ENCODE results near the gene PCA3. TPM values are rescaled to one million over a fixed set of nuclear protein-coding genes. Genes with fewer than 3 reads are reported as not detected.
A peak's percentile ranks its signal among the peaks of the same experiment; 100 is the strongest.
"Not testable (repeated sequence)": the region's sequence is repeated elsewhere in the genome, so short reads cannot be mapped to it uniquely, and the experiment has no call there.

Gene PCA3
- 0.72 TPM for polyA plus RNA-seq (ENCODE audit: insufficient read length)

DNA sequence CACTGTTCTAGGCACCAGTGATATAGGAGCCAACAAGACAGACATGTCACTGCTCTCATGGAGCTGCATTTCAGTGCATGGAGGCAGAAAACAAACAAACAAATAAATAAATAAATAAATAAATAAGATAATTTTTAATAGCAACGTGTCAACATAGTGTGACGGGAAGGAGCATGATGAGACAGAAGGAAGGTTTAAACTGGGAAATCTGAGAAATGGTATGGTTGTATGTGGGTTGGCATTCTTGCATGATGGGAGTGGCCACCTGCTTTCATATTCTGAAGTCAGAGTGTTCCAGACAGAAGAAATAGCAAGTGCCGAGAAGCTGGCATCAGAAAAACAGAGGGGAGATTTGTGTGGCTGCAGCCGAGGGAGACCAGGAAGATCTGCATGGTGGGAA, at the start of gene PCA3:
Gene PCA3 (plus strand): TSS at position 301 of the 400 bp plus-strand sequence.
- DNase-seq = no peak

DNA sequence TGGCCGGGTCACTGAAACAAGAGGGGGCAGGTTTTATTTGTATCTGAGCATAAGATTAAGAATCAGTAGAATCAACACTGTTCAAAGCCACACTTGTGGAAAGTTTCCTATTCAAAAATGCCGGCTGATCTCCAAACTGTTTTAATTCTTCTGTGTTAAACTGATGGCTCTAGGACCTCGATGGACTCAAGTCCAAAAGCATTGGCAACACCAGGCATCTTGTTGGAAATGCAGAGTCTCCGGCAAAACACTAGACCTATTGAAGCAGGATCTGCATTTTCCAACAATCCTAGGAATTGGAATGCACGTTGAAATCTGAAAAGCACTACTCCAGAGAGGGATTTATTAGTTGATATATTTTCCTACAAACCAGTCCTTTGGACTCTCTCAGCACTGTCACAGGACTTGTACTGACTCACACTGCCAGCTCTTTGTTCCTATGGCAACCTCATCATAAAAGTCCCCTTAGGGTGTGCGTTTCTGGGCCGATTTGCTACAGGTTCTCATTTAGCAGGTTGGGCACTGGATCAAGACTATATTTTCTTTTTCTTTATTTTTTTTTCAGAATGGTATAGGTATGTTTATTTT, 48.1 kb upstream of the PCA3 start:
- DNase-seq = peak; percentile 50

DNA sequence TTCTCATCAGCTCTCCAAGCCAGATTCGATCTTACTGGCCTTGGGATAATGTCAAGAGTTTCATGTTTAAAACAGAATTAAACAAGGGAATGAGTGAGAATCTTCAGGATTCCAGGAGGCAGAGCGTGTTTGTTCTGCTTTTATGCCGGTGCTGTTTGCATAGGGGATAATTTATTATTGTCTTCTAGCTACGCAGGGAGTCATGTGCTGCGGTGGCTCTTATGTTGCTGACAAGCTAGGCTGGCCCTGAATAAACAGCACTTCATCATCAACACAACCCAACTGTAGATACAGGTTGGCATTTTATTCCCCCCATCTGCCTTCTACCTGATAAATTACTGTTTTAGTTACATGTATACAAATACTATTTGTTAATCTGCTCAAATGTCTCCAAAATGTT, 47.1 kb upstream of the PCA3 start:
- no peak for DNase-seq

DNA sequence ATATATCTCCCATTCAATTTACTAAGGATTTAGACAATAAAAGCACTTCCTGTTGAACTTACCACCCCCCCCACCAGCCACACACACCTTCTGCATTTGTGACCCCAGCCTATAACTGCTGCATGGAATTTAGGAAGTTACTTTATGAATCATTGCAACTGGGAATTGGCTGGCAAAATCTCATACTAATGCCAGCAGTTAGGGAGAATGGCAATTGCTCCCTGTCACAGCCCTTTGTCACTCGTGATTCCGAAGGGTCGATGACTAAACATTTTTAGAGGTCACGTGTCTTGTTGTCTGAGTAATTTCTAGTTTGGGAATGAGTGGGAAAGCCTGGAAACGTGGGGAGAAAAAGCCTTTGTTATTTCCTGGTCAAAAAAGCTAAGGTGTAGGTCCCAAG, 46.6 kb upstream of the PCA3 start:
- DNase-seq = no peak

DNA sequence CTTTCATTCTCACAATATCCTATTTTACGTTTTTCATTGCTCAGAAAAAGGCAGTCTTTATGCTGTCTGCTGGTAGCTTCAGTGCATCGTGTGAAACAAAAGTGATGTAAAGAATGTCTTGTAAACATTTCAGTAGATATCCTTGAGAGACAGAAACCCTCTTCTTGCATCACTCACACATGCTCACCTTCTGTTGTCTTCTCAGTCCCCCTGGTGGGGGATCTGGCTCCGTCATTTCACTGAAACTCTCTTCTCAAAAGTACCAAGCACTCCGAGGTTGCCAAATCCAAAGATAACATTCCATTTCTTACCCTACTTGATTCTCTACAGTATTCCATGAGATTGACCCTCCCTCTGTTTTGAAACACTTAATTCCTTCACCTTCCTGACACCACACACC, 46.1 kb upstream of the PCA3 start:
- no peak for DNase-seq

DNA sequence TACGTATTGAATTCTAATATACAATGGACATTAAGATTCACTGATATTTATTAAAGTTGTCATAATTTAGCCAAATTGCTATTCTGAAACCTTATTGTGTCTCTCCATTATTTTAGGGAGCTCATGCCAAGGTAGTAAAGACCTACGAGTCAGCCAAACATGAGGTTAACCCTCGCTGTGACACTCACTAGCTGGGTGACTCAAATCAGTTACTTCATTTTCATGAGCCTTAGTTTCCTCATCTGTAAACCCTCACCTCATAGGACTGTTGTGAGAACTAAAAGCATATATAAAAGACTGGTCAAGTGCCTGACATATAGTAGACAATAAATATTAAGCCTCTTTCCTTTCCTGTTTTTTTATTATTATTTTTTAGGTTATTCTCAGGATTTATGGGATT, 44.0 kb upstream of the PCA3 start:
- no peak for DNase-seq

- DNase-seq = no peak
Measured at GRCh38 chr9:76725011-76725546, 39.2 kb upstream of the PCA3 start.

DNA sequence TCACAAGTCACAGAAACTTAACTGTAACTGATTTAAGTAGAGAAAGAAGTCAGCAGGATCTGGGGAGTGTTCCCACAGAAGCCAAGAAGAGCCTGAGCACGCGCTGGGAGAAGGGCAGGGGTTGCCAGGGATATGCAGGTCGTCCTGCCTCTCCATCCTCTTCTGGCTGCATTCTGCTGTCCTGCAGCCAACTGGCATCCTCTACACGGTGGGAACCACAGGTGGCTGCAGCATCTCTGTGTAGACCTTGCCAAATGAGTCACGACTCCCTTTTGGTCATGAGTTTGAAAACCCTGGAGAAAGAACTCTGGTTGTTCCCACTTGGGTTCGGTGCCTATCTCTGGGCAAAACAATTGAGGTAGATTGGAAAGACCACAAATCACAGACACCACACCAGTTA, 38.4 kb upstream of the PCA3 start:
- no peak for DNase-seq

DNA sequence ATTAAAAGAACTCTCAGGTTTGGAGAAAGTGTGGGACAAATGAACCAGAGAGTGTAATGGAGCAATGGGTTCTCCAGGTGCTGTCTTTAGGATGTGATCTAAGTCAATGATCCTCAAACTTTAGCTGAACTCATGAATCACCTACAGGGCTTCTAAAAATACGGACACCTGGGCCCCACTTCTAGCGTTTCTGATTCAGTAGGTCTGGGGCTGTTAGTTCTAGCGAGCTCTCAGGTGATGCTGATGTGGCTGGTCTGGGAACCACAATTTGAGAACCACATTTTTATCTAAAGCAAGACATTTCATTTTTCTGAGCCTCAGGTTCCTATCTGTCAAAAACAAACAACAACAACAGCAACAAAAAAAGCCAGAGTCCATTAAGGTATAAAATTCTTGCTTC, 35.1 kb upstream of the PCA3 start:
- no peak for DNase-seq

DNA sequence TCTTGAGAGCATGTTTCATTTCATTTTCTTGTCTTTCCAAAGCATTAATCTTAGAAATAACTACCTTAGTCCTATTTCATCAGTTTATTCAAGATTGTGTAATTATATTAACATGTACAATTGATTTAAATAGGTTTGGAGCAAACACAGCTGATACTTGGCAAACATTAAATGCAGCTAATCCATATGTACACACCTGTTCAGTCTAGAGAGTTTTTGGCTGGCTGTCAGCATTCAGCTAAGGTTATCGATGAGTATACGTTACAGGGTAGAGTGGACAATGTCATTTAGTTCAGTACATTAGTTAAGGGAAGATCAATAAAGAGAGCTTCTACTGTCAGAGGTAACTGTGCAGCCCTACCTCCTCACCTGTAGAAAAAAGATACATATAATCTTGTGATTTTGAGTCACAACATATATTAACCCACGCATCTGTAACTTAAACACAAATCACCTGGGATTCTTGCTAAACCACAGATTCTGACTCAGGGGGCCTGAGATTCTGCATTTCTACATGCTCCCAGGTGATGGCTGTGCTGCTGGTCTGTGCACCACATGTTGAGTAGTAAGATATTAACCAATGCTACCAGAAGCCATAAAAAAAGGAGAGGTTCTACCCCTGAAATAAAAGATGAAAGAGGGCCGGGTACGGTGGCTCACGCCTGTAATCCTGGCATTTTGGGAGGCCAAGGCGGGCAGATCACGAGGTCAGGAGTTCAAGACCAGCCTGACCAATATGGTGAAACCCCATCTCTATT, 34.1 kb upstream of the PCA3 start:
- no peak for DNase-seq

DNA sequence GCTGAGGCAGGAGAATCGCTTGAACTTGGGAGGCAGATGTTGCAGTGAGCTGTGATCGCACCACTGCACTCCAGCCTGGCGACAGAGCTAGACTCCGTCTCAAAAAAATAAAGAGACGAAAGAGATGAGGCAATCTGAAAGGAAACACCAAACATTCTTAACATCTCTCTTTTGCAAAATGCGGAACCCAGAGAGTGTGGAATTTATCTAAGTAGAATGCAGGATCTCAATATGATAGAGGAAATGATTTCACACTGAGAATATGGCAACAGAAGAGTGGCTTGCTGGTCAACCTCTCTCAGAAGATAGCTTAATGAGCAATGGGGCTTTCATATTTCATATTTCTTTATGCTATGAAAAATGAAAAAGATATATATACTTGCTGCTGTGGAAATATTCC, 33.4 kb upstream of the PCA3 start:
- DNase-seq = no peak

GRCh38 chr9:76732341-76732958, 31.8 kb upstream of the PCA3 start:
- no peak for DNase-seq

DNA sequence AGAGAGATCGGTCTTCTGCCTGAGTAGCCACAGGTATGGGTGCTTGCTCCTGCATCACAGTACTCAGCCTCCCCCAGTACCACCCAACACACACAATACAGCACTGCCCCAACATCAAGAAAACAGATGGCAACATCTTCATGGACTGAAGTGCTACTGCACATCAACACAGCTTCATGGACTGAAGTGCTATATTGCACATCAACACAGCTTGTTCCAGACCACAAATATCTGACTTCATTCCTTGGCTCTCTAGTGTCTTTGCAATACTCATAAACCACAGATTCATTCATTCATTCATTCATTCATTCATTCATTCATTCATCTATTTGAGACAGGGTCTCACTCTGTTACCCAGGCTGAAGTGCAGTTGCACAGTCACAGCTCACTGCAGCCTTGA, 31.1 kb upstream of the PCA3 start:
- no peak for DNase-seq

- no peak for DNase-seq
Measured at GRCh38 chr9:76734716-76735115, 29.5 kb upstream of the PCA3 start.

DNA sequence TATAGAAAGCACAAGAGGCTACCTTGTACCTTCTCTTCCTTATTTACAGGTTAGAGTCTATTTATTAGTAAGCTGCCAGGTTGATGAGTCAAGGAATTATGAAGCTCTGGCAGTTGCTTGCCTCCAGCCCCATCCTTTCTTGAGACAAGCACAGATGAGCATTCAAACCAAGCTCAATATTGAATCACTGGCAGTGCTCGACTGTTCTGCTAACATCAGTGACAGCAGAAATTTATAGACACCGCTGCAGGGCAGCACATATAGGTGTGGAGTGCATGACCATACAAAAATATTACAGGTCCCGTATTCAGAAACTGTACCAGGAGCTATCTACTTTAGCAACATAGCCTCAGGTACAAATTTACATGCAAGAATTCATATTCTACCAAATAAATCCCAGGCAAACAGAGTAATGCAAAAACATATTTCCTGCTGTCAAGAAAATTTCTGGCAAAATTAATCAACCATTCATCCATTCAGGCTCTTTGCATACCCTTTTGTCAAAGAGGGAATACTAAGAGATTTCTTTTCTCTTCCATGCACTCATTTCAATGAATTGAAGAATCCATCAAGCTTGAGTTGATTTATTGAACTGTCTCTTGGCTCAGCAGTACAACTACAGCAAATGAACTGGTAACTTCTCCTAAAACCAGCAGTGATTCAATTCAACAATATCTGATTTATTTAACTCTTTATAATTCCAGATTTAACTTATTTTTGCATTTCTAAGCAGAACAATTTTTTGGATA, 26.9 kb upstream of the PCA3 start:
- DNase-seq = no peak

GRCh38 chr9:76738402-76738801, 25.8 kb upstream of the PCA3 start:
- DNase-seq = no peak

DNA sequence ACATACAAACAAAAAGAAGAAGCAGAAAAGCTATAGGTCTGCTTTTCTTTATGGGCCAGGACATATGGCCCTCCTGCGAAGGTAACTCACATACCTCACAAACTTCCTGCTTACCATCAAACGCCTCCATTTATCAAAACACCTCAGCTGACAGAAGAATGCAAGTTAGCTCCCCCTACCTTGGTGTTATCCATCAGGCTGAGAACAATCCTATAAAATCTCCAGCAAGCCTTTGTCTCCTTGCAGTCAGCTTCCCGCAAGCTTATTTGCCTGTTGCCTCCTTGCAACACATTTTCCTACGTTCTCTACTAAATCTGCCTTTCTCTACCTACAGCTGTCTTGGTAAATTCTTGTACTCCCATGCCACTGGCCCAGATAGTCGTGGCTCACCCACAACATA, 22.7 kb upstream of the PCA3 start:
- DNase-seq = no peak

- not testable (repeated sequence) for DNase-seq
Measured at GRCh38 chr9:76742890-76743289, 21.3 kb upstream of the PCA3 start.

GRCh38 chr9:76743931-76744330, 20.3 kb upstream of the PCA3 start:
- no peak for DNase-seq

DNA sequence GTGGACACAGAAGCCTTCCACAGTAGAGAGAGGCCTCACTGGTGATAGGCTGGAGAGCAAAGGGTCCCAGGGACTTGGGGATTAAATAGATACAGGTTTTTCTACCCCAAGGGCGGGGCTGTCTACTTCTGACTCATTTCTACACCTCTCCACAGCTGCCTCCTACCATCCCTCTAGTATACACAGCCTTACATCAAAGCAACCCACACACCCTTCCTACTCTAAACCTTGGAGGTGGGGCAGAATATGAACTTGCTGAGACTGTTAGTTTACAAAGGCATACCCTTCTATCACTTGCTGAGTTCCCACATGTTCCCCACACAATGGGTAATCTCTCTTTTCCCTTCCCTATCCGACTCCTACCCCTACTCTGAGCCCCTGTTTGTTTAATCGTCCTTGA, 19.9 kb upstream of the PCA3 start:
- DNase-seq = no peak

DNA sequence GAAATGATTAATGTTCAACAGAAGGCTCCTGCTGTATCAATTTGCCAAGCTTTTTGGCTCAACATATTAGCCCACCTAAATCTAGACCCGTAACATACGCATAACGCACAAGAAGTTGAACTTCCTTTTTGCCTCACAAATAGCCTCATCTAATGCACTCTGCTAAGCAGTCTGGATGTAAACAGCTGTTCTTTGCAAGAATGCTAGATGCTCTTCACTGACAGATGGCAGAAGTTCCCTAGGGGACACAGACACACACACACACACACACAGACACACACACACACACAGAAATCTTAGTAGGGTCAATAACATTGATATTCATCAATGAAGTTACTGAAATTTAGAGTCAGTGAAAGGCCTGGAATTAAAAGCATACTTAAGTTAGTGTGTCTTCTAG, 13.2 kb upstream of the PCA3 start:
- DNase-seq = peak; percentile 11

DNA sequence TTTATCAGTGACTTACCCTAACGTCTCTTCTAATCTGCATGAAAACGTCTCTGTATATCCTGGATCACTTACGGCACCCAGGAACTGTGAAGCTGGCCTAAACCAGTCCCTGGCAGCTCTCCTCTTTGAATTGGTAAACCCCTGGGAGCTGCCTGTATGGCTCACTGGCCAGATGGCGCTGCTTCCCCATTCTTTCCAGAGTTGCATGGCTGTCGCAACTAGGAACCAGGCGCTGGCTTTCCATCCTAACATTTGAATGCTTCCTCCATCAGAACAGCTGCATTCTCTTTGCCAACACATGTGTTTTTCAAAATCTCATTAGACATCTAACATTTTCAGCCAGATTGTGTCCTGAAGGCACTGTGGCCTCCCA, 8.0 kb upstream of the PCA3 start:
- no peak for DNase-seq

Data from hindlimb muscle (tissue), 1 donor.